SIG-M5 (cell line): Measurements from ENCODE around the gene HOXB4.

Source experiments
- DNase-seq: peaks from one replicate; lab custom pipeline; 2025; lab: John Stamatoyannopoulos, UW

HOXB4 gene

DNA sequence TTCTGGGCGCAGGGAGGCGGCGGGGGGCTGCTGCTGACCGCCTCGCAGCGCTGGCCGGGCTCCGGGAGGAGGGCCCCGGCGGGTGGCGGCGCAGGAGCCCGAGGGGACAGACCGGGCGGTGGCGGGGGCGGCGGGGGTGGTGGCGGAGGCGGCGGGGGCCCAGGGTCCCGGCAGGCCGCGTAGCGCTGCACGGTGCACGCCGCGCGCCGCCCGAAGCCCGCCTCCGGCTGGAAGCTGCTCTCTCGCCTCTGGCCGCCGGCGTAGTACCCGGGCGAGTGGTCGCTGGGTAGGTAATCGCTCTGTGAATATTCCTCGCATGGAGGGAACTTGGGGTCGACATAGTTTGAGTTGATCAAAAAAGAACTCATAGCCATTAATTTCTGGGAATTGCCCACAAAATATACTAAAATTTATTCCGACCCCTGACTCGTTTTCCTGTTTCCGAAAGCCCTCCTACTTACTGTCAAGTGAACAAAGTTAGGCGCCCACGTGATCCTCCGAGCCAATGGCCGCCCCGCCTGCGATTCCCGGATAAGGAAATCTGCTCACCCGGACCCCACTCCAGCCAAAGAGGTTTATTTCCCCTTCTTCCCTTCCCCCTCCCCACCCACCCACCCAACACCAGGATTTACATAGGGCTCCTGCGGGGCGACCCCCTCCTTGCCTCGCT, at the start of gene HOXB4:
TSS of gene HOXB4 (minus strand) at position 405 of the 670 bp plus-strand sequence. CDS start at position 374, 31 bp downstream.
- DNase-seq = no peak

DNA sequence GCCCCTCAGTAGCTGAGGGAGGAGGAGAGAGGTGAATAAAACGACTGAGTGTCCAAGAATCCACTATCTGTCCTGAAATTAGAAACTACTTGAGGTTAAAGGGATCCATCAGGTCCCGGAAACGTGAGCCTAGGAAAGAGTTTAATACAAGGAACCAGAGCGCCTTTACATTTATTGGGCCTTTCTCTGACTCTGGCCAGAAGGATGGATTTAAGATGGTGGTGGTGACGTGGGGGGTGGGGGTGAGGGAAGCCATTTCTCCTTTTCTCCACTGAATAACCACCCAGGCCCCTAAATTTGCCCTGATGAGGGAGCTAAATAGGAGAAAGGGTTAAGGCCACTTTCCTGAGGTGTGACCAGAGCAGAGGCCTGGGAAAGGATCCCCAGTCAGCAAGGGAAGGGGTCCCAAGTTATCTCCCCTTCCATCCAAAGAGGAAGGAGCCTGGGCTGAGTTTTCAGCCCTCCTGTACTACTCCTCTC, 49.0 kb upstream of the HOXB4 start:
- DNase-seq = no peak

DNA sequence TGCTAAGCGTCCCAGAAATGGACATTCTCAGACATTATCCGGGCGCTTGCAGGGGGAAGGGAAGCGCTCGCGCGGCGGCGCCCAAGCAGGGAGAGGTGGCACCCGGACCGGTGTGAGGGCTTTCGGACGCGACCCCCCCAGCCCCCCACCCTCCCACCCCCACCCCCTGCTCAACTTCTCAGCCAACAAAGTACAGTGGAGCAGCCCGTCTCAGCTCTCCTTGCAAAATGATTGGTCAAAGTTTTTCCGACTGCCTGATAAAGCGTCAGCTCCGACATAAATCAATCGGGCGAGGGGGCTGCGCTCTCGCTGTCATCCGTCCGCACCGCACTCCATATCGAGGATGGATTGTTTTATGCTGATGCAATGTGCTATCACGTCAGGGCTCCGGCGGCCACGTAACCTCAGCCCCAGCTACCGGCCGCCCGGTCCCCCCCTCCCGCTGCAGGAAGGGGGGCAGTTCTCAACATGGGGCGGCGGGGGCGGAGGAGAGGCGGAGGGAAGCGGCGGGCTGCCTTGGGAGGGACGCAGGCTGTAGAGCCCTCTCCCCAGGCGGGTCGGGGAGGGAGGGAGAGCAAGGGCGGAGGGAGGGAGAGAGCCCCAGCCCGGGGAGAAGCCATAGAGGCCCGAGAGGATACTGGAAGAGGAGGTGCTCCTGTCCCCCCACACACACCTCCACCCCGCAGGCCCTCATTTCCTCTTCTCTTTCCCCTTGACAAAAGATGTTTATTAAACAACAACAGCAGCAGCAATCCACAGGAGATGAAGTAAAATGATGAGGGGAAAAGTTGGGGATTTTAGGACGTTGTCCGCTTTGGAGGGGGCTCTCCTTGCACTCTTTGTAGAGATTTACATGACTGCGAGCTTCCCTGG, 48.3 kb upstream of the HOXB4 start, which contains the start of gene HOXB9:
TSS of gene HOXB9 (minus strand) at position 114 of the 873 bp plus-strand sequence. CDS start at position 25, 89 bp downstream.
- no peak for DNase-seq

DNA sequence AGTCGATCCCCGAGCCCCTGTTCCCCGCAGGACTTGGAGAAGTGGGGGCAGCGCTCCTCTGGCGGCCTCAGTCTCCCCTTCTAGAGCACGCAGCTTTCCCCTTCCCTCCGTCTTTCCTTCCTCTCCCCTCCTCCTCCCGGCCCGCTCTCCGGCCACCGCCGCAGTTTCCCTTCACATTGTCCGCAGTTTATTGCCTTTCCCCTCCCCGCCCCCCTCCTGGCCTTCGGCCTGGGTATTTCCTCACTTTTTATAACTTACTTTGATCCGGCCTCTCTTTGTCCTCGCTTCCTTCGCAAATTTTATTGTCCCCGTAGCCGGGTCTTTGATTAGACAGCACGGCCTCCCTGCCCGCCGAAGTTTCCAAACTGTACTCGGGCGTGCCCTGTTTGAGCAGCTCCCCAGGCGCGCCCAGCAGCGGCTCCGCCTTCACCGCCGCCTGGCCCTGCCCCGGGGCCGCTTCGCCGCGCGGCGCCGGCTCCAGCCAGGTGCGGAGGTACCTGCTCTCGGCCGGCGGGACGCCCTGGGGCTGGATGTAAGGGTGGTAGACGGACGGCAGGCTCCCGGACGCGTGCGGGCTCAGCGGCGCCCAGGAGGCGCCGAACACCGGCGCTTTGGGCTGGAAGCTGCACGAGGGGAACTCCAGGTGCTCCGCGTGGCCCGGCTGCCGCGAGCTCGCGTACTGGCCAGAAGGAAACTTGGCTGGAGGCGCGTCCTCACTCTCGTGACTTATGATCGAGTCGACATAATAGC, 47.5 kb upstream of the HOXB4 start:
- no peak for DNase-seq

DNA sequence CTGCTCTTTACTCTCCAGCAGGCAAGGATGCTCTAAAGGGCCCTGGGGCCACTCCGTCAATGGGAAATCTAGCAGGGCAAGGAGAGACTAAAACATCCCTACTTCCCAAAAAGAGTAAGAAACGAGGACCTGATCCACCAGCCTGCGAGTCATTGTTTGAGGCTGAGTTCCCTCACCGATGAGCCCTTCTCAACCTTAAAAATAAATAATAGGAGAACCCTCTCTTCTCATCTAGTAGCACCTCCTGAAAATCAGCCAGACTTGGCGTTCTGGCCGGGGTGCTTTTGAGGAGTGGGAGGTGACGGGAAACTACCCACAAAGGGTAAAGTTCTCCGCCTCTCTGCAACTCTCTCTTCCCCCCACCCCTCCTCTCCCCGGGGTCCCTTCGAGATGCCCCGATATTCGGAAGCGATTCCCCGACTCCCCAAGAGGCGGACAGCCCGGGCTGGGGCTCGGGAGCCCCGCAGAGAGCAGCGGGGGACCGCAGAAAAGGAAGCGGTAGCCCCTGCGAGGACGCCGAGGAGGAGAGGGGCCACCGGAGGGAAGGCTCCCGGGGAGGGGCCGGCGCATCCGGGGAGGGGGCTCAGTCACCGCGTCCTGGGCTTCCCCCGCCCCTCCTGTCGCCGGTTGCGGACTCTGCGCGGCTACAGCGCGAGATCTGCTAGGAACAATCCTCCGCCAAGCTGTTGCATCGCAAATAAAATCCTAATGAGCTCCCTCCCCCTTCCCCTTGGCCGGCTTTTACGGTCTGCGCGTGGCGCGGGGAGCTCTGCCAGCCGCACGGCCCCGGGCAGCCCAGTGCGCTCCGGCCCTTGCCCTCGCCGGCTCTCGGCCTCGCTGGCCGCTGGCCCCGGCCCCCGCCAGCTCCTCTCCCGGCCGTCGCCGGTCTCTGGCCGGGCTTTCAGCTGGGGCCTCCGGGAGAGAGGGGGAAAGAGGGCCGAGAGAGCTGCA, 46.7 kb upstream of the HOXB4 start:
- DNase-seq = no peak

DNA sequence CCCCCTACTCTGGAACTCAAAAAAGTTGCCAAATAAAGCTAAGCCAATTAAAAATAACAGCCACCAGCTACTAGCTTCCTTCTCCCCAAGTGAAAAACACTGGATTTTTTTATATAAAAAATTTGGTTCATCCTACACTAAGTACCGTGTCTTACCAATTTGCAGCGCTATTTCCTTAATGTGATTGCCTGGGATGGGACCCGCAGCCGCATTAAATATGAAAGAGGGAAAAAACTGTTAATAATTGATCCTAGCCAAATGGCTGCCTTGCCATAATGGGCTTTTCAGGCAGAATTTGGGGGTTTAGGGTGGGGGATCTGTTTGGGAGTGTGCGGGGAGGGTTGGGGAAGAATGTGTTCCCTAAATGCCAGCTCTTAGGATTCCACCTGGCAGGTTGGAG, 46.0 kb upstream of the HOXB4 start:
- DNase-seq = no peak

DNA sequence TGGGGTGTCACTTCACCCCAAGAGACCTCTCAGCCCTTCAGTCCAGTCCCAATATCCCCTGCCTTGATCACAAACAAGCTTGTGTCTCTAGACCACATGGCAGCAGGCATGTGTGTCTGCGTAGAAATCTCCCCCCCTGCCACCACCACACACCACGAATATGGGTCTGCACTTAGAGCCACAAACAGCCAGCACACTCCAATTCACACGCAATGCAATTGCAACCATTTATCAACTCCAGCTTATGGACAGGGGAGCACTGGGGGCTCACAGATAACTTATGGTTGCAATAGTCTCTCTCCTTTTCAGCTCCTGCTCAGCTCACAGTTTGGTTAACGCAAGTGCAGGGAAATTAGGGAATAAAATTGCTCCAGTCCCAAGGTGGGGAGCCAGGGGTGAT, 45.4 kb upstream of the HOXB4 start:
- no peak for DNase-seq

DNA sequence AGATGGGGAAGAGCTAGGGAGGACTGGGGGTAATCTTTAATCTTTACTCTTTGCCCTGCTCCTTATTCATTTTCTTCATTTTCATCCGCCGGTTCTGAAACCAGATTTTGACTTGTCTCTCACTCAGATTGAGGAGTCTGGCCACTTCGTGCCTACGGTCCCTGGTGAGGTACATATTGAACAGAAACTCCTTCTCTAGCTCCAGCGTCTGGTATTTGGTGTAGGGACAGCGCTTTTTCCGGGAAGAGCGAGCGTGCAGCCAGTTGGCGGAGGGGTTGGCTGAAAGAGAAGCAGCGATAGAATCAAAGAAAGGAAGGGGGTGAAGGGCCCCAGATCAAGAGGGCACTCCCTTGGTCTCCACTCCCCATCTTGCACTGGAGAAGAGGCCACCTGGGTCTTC, 44.7 kb upstream of the HOXB4 start:
- DNase-seq = no peak

DNA sequence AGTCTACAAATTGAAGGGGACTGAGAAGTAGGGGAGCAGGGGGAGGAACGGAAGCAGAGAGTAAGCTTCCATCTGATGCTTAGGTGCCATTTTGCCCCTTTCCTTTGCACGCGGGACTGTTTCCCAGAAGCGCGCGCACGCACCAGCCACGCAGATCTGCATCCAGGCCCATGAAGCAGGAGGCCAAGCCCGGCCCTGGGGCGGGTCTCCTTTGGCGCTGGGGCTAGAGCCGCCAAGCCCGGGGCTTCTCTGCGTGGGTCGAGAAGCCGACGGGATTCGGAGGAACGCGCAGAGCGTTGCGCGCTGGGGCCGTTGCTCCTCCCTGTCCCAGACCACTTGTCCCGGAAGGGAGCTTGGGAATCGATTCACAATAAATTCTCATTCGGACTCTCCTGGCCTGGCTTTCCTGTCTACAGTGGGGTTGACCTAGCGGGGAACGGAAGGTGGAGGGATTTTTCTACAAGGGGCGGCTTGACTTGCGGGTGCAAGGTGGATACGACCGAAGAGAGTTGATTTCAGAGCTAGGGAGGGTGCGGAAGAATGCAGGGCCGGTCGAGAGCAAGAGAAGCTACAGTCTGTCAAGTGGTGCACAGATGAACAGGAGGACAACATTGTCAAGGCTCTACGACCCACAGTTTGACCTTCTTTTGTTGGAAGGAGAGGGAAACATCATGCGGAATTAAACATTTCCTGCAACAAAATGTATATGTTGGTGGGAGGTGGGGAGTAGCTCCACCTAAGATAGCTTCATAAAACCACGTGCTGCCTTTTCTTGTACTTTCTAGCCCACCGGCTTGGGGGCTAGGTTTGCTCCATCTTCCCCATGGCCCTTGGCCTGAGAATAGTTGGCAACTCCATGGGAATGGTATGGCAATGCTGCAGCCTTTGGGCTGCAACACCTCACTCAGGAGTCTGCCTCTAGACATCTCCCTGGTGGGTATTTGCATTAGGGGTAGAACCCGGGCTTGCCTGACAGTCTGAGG, 43.6 kb upstream of the HOXB4 start:
- DNase-seq = no peak

DNA sequence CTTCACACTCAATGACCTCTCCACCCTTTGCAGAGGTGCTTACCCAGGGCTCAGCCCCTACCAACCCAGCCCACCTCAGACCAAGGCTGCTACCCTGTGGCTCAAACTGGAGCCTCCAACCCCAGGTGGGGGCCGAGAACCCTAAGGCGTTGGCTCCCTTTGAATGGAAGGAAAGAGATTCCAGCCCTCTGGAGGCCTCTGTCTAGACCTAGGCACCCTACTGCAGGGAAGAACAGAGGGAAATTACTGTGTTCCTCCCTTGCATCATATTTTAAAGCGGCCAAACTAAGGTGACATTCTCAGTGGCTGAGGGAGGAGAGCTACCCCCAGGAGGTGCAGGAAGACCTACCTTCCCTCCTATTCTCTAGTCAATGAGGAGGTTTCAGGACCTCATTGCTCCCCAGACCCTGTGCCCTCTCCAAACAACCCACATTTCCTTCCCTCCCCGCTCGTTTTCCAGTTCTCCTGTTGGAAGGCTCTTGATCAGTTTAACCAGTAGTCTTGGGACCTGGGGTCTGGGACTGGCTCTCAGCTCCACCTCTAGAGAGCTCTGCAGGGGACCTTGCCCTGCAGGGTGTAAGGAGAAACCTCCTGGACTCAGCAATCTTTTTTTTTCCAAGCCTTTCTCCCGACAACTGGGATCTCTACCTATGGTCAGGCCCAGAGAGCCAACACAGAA, 42.5 kb upstream of the HOXB4 start:
- no peak for DNase-seq

DNA sequence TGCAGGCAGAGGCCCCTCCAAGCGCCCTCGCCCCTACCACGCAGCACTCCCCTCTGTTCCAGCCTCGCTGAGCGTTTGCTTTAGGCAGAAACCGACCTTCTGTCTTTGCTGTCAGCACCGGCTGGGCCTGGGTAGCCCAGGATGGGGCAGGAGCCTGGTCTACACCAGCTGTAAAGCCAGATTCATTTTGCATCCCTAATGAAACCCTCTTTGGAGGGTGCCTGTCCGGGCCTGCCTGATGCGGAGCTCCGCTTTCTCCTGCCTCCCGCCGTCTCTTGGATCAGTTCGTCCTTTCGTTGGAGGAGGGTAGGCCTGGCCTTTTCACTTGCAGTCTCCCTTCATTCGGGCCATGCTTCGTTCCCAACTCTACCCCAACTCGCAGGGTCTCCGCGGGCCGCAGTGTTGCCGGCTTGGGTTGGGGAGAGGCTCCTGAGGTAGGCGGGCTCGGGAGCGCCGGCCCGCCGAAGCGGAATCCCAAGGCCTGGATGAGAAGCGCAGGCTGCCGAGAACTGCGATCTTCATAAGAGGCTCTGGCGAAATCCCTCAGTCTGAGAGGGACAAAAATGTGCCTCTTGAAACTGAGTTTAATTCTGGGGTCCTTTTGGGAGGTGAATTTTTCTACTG, 41.8 kb upstream of the HOXB4 start:
- DNase-seq = no peak

DNA sequence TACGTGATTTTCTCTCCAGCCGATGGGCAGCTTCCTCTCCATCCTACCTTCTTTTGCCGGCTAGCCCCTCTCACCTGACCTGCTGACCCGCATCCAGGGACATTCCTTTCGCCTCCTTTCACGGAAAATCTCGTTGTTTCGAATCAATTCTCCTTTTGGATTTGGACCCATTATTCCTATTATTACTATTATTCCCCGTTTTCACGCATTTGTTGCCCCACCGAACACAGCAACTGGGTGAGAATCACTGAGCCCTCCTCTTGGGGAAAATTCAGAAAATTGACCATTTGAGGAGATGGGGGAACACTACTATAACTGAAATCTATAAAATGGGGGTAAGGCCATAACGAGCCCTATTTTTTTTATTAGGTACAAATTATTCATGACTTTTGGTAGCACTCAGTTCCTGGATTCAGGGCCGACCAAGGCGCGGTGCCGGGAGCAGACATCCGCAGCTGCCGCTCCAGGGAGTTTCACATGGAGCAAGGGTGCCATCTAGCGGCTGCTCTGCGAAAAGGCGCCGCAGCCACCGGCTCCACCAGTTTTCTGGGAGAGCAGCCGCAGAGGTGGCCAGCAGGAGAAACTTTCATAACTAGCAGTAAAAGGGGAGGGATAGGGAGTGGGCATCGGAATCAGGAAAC, 40.2 kb upstream of the HOXB4 start:
- DNase-seq = no peak

DNA sequence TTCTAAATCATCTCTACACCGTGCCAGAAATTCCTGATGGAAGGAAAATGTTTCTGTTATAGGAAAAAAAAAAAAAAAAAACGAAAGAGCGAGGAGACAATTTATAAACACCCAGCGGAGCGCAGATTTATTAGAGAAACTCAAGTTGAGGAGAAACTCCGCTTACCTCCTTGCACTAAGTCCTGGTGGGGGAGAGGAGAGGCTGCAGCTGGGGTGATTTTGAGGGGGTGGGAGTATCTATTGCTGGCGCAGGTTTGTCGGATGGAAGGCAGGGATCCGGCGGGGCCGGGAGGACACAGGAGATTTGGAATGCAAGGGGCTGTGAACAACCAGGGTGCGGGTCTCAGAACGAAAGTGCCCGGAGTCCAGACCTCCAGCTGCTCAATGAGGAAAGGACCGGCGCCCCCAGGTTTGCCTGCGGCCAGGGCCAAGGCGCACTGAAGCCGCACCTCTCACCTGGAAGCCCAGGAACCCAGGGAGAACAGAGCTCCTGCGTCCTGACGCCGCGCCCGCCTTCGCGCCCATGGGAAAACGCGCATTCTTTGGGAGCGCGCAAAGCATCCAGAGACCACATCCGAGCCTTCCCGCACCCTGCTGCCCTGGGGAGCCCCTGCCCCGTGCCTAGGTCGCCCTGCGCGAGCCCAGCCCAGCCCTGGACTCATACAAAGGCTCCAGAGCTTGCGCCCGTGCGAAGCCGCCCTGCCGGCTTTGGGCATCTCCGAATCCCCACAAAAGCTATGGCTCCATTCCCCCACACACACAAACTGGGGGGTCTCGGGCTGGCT, 39.5 kb upstream of the HOXB4 start:
- DNase-seq = no peak

DNA sequence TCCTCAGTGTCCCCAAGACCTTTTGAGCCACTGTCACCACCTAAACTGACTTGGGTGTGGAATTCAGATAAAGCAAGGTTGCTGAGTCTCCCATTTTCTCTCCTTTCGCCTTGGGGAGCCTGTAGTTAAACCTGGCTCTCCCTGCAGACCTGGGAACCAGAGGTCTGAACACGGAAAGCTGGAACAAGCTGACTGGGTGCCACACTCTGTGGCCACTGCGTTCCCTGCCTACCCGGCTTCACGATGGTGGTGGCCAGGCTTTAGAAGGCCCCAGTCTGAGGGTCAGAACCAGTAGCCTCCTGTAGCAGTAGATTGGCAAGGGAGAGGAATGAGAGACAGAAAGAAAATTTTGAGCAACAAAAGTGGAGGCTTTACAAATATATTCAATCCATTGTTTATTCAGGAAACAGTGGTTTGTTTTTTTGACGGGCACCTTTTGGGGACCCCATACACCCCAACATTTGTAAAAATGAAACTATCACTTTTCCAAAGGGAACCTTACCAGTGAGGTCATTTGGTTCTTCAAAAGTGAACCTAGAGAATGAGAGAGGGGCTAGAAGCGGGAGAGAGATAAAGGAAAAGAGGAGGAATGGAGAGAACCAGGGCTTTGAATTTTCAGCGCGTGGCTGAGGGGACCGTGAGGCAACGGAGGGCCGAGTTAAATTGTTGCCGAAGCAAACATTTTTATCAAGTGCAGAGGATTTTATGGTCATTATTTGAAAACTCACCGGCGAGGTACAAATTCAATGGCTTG, 38.7 kb upstream of the HOXB4 start:
- DNase-seq = no peak

DNA sequence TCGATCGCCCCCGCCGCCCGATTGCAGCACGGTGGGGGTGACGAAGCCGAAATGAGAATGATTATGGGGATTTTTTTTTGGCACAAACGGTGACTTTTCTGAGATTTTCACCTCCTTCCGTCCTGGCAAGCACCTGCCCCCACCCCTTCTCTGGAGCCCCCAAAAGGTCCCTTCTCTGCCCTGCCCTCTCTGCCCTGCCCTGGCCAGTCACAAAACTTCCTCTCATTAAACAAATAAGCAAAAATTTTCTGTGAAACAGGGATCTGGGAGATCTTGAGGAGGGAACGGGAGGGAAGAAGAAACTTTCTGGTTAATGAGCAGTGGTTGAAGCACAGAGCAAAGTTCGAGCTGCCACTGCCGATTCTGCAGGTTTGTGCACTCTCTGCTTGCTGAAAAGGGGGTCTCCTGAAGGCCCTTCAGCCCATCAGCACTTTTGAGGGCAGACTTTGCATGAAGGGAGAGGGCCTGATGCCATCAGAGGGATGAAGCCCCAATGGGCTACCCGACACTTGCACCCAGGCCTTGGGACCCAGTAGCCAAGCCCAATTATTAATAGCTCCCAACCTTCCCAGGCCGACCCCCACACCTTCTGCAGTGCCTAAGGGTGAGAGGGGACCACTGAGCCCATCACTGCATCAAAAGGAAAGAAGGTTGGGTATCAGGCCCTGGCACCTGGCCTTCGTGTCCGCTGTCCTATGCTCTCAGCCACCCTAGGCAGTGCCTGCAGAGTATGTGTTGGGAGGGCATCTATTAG, 38.0 kb upstream of the HOXB4 start:
- no peak for DNase-seq
